Neural progenitor cell (in vitro differentiated cells): ENCODE measurements around the gene CENPX.

Experiments
- CTCF ChIP-seq: fragments of 200-600 bp; sonication (generic); IDR thresholded peaks from 2 replicates; pipeline ENCODE4 v1.5.1; 2017; ENCODE audit warnings: antibody characterized with exemption, mild to moderate bottlenecking
- EZH2 ChIP-seq: fragments of 200-600 bp; sonication (generic); IDR thresholded peaks from 2 replicates; pipeline ENCODE4 v1.6.1; 2017; ENCODE audit warnings: antibody characterized with exemption, mild to moderate bottlenecking, moderate library complexity
- EZH2phosphoT487 ChIP-seq: fragments of 200-600 bp; sonication (generic); IDR thresholded peaks from 2 replicates; pipeline ENCODE4 v1.6.1; 2017; ENCODE audit warnings: antibody characterized with exemption

GRCh38 chr17:82036634-82037091 is 14.0 kb upstream of the CENPX start:
- no peak for TF ChIP-seq CTCF
- TF ChIP-seq EZH2 = no peak
- TF ChIP-seq EZH2phosphoT487 = no peak
